ENCODE measurements around the gene PDPR.
"Not testable (repeated sequence)": the region's sequence is repeated elsewhere in the genome, so short reads cannot be mapped to it uniquely, and the experiment has no call there.

Gene PDPR

GRCh38 chr16:70166688-70167087 lies 52.6 kb downstream of the PDPR start:
- FAIRE-seq: not testable (repeated sequence)

GRCh38 chr16:70173212-70173837 lies 59.2 kb downstream of the PDPR start, which contains the start of gene CLEC18C:
Gene CLEC18C, plus strand, starts transcription at chr16:70173787. Its CDS starts 492 bp downstream, at chr16:70174279.
- FAIRE-seq: not testable (repeated sequence)

GRCh38 chr16:70173916-70174315 lies 59.8 kb downstream of the PDPR start:
- not testable (repeated sequence) for FAIRE-seq

- not testable (repeated sequence) for FAIRE-seq
These were observed 60.3 kb downstream of the PDPR start for GRCh38 chr16:70174387-70174932.

- not testable (repeated sequence) for FAIRE-seq
These were observed 73.9 kb downstream of the PDPR start for GRCh38 chr16:70187858-70188607.

GRCh38 chr16:70188608-70188915 lies 74.4 kb downstream of the PDPR start:
- FAIRE-seq: not testable (repeated sequence)

GRCh38 chr16:70190574-70190973 lies 76.4 kb downstream of the PDPR start:
- FAIRE-seq: not testable (repeated sequence)

- FAIRE-seq: not testable (repeated sequence)
These were observed 82.7 kb downstream of the PDPR start for GRCh38 chr16:70196683-70197300.

- not testable (repeated sequence) for FAIRE-seq
These were observed 83.5 kb downstream of the PDPR start for GRCh38 chr16:70197611-70198010.

- FAIRE-seq: not testable (repeated sequence)
These were observed 84.1 kb downstream of the PDPR start for GRCh38 chr16:70198230-70198629.

GRCh38 chr16:70198666-70199065 lies 84.5 kb downstream of the PDPR start:
- not testable (repeated sequence) for FAIRE-seq

- not testable (repeated sequence) for FAIRE-seq
These were observed 85.0 kb downstream of the PDPR start for GRCh38 chr16:70199170-70199569.

GRCh38 chr16:70200063-70200462 lies 85.9 kb downstream of the PDPR start:
- not testable (repeated sequence) for FAIRE-seq

GRCh38 chr16:70203508-70203907 lies 89.4 kb downstream of the PDPR start:
- FAIRE-seq: not testable (repeated sequence)

- FAIRE-seq: not testable (repeated sequence)
These were observed 89.9 kb downstream of the PDPR start for GRCh38 chr16:70204010-70204409.

GRCh38 chr16:70204668-70205405 lies 90.7 kb downstream of the PDPR start:
- not testable (repeated sequence) for FAIRE-seq

GRCh38 chr16:70206382-70206781 lies 92.2 kb downstream of the PDPR start:
- not testable (repeated sequence) for FAIRE-seq
